ENCODE results near the gene BLOC1S3. TPM values are rescaled to one million over a fixed set of nuclear protein-coding genes. Genes with fewer than 3 reads are reported as not detected.

BLOC1S3 gene
- total RNA-seq = 10 to 100 TPM in 1 of 4 donors, 1 to 10 TPM in 3; 6.4 to 13.1 (median 8.2) TPM

GRCh38 chr19:45178262-45179071 lies at the start of gene BLOC1S3:
TSS of gene BLOC1S3 (plus strand) at chr19:45178784. CDS start at chr19:45179297, 513 bp downstream.
- ATAC-seq (ENCODE audit: low FRiP score) = peak; percentile 96
- TF ChIP-seq CTCF (IDR thresholded peaks at IDR 0.05) = no peak
- DNase-seq (ENCODE audit: low spot score) = peak; percentile 99

- no peak for DNase-seq (ENCODE audit: low spot score)
- TF ChIP-seq CTCF (IDR thresholded peaks at IDR 0.05) = no peak
- ATAC-seq (ENCODE audit: low FRiP score) = no peak
Observed at GRCh38 chr19:45128806-45129205, 49.8 kb upstream of the BLOC1S3 start.

GRCh38 chr19:45130236-45130635 lies 48.3 kb upstream of the BLOC1S3 start:
- ATAC-seq (ENCODE audit: low FRiP score) (no peak), DNase-seq (ENCODE audit: low spot score) (no peak)
- TF ChIP-seq CTCF (IDR thresholded peaks at IDR 0.05) = no peak

- no peak for TF ChIP-seq CTCF (IDR thresholded peaks at IDR 0.05)
- DNase-seq (ENCODE audit: low spot score) (no peak), ATAC-seq (ENCODE audit: low FRiP score) (no peak)
Observed at GRCh38 chr19:45130888-45131615, 47.5 kb upstream of the BLOC1S3 start.

GRCh38 chr19:45133661-45134060 lies 44.9 kb upstream of the BLOC1S3 start:
- ATAC-seq (ENCODE audit: low FRiP score) = no peak
- no peak for TF ChIP-seq CTCF (IDR thresholded peaks at IDR 0.05)
- DNase-seq (ENCODE audit: low spot score) = no peak

GRCh38 chr19:45135176-45135885 lies 43.3 kb upstream of the BLOC1S3 start:
- TF ChIP-seq CTCF (IDR thresholded peaks at IDR 0.05) = no peak
- ATAC-seq (ENCODE audit: low FRiP score) (no peak), DNase-seq (ENCODE audit: low spot score) (no peak)
